ENCODE measurements around the gene NOL4L.

DNA sequence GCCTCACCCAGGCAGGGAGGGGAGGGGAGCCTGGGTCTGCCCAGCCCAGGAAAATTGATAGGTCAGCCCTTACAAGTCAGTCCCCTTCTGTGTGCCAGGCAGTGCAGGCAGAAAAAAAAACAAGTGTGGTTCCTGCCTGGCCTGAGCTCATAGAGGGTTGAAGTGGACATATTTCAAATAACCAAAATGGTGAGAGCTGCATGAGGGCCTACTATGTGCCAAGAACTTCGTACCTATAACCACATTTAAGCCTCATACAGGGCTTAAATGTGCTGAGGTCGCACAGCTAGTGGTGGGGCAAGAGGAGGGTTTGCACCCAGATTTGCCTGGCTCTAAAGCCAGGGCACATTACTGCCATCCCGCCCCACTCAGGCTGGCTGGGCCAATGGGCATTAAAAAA is 6.9 kb upstream of the NOL4L start:
- TF ChIP-seq, protein P1, sequence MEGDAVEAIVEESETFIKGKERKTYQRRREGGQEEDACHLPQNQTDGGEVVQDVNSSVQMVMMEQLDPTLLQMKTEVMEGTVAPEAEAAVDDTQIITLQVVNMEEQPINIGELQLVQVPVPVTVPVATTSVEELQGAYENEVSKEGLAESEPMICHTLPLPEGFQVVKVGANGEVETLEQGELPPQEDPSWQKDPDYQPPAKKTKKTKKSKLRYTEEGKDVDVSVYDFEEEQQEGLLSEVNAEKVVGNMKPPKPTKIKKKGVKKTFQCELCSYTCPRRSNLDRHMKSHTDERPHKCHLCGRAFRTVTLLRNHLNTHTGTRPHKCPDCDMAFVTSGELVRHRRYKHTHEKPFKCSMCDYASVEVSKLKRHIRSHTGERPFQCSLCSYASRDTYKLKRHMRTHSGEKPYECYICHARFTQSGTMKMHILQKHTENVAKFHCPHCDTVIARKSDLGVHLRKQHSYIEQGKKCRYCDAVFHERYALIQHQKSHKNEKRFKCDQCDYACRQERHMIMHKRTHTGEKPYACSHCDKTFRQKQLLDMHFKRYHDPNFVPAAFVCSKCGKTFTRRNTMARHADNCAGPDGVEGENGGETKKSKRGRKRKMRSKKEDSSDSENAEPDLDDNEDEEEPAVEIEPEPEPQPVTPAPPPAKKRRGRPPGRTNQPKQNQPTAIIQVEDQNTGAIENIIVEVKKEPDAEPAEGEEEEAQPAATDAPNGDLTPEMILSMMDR (conservative IDR thresholded peaks at IDR 0.05) = no peak
- no peak for TF ChIP-seq ZFX (IDR thresholded peaks at IDR 0.05)

All from C4-2B (cell line).